GM23338 (cell line): ENCODE data around the gene PICALM. TPM values are rescaled to one million over a fixed set of nuclear protein-coding genes. Genes with fewer than 3 reads are reported as not detected.

ENCODE experiments used
- ATAC-seq: fragments of 200-7000 bp; cut with Tn5 transposase; 3 replicates; pipeline ENCODE4 v1.9.1; 2020
- DNase-seq: peaks from one replicate; pipeline ENCODE4 v3.0.0-alpha.2; 2015; ENCODE audit warnings: low spot score
- H2AFZ ChIP-seq: fragments of 200-600 bp; sonication (generic); 2 replicates; pipeline ENCODE4 v1.8.0; 2016; ENCODE audit warnings: antibody characterized with exemption, mild to moderate bottlenecking, moderate library complexity
- H3F3A ChIP-seq: fragments of 200-600 bp; sonication (generic); replicated peaks from 2 replicates; pipeline ENCODE4 v1.8.0; 2017; ENCODE audit warnings: antibody characterized with exemption, mixed run types, low read depth
- H3K27ac ChIP-seq: fragments of 200-600 bp; sonication (generic); 2 replicates; pipeline ENCODE4 v1.6.1; 2016; ENCODE audit warnings: low read depth
- H3K27me3 ChIP-seq: fragments of 200-600 bp; sonication (generic); 2 replicates; pipeline ENCODE4 v1.8.0; 2016; ENCODE audit warnings: mild to moderate bottlenecking, mixed run types, moderate library complexity; ENCODE audit not compliant: insufficient read depth
- H3K36me3 ChIP-seq: fragments of 200-600 bp; sonication (generic); 2 replicates; pipeline ENCODE4 v1.8.0; 2016; ENCODE audit warnings: mild to moderate bottlenecking; ENCODE audit not compliant: insufficient read depth
- H3K4me1 ChIP-seq: fragments of 200-600 bp; sonication (generic); 2 replicates; pipeline ENCODE4 v1.8.0; 2016; ENCODE audit warnings: mild to moderate bottlenecking, moderate library complexity; ENCODE audit not compliant: insufficient read depth
- H3K4me2 ChIP-seq: fragments of 200-600 bp; sonication (generic); 2 replicates; pipeline ENCODE4 v1.7.1; 2017; ENCODE audit warnings: mixed run types
- H3K4me3 ChIP-seq: fragments of 200-600 bp; sonication (generic); 2 replicates; pipeline ENCODE4 v1.6.1; 2016; ENCODE audit warnings: mixed run types
- H3K79me2 ChIP-seq: fragments of 200-600 bp; sonication (generic); replicated peaks from 2 replicates; pipeline ENCODE4 v1.8.0; 2017; ENCODE audit warnings: mild to moderate bottlenecking; ENCODE audit not compliant: insufficient read depth
- H3K9me2 ChIP-seq: fragments of 200-600 bp; sonication (generic); 2 replicates; pipeline ENCODE4 v1.8.0; 2017; ENCODE audit not compliant: insufficient read depth
- H4K20me1 ChIP-seq: fragments of 200-600 bp; sonication (generic); replicated peaks from 2 replicates; pipeline ENCODE4 v1.8.0; 2017; ENCODE audit warnings: mild to moderate bottlenecking; ENCODE audit not compliant: insufficient read depth
- H3K27ac Mint-ChIP-seq: 2 replicates; pipeline ENCODE4 v1.8.0; 2020; ENCODE audit warnings: inconsistent platforms, mild to moderate bottlenecking, moderate library complexity, mixed read lengths
- H3K27me3 Mint-ChIP-seq: 3 replicates; pipeline ENCODE4 v1.8.0; 2022; ENCODE audit warnings: low read depth, mild to moderate bottlenecking, moderate library complexity, mixed read lengths, inconsistent platforms; ENCODE audit not compliant: insufficient read depth, poor library complexity
- H3K36me3 Mint-ChIP-seq: 3 replicates; pipeline ENCODE4 v1.8.0; 2021; ENCODE audit warnings: low read depth, mild to moderate bottlenecking, inconsistent platforms, moderate library complexity, mixed read lengths
- H3K4me1 Mint-ChIP-seq: 3 replicates; pipeline ENCODE4 v1.8.0; 2020; ENCODE audit warnings: mild to moderate bottlenecking, inconsistent platforms, mixed read lengths
- H3K4me3 Mint-ChIP-seq: 3 replicates; pipeline ENCODE4 v1.8.0; 2021; ENCODE audit warnings: moderate library complexity, mild to moderate bottlenecking, inconsistent platforms, mixed read lengths
- H3K9me3 Mint-ChIP-seq: 3 replicates; pipeline ENCODE4 v1.8.0; 2020; ENCODE audit warnings: moderate library complexity, mild to moderate bottlenecking, inconsistent platforms, mixed read lengths
- CREB1 ChIP-seq: fragments of 250-450 bp; sonication (Bioruptor Pico); IDR thresholded peaks from 2 replicates; pipeline ENCODE4 v1.5.0; 2020; ENCODE audit warnings: low read depth, mild to moderate bottlenecking, moderate library complexity
- CTCF ChIP-seq, 2 experiments: fragments of 200-600 bp in 1 of 2; sonication (generic) in 1 of 2; conservative IDR thresholded peaks; 2 replicates each; pipeline versions ENCODE4 v1.5.1 to v1.6.1; 2016 to 2017; ENCODE audit warnings: antibody characterized with exemption in 2 of 2, low read depth in 2 of 2, mild to moderate bottlenecking in 2 of 2, moderate library complexity in 1 of 2
- ETS1 ChIP-seq: IDR thresholded peaks from 2 replicates; pipeline ENCODE4 v1.6.1; 2016; ENCODE audit warnings: antibody characterized with exemption
- EZH2 ChIP-seq: fragments of 200-600 bp; sonication (generic); IDR thresholded peaks from one replicate; pipeline ENCODE4 v1.8.0; 2017; ENCODE audit warnings: antibody characterized with exemption, mild to moderate bottlenecking, low read depth; ENCODE audit not compliant: unreplicated experiment
- EZH2phosphoT487 ChIP-seq: fragments of 200-600 bp; sonication (generic); IDR thresholded peaks from one replicate; pipeline ENCODE4 v1.8.1; 2018; ENCODE audit warnings: antibody characterized with exemption; ENCODE audit not compliant: unreplicated experiment
- JUNB ChIP-seq: IDR thresholded peaks from one replicate; pipeline ENCODE4 v1.6.1; 2016; ENCODE audit warnings: antibody characterized with exemption; ENCODE audit not compliant: unreplicated experiment
- NANOG ChIP-seq: IDR thresholded peaks from 2 replicates; pipeline ENCODE4 v1.6.1; 2016; ENCODE audit warnings: antibody characterized with exemption, borderline replicate concordance
- POLR2AphosphoS5 ChIP-seq: IDR thresholded peaks from 2 replicates; pipeline ENCODE4 v1.6.1; 2016; ENCODE audit warnings: antibody characterized with exemption, low read depth
- STAT1 ChIP-seq: IDR thresholded peaks from one replicate; pipeline ENCODE4 v1.6.1; 2016; ENCODE audit warnings: antibody characterized with exemption; ENCODE audit not compliant: unreplicated experiment
- ZNF114 ChIP-seq: fragments of 250-450 bp; sonication (Bioruptor Pico); IDR thresholded peaks from 2 replicates; pipeline ENCODE4 v1.5.0; 2020; ENCODE audit warnings: mild to moderate bottlenecking, moderate library complexity
- ZNF331 ChIP-seq: fragments of 250-450 bp; sonication (Bioruptor Pico); IDR thresholded peaks from 2 replicates; pipeline ENCODE4 v1.5.0; 2020; ENCODE audit warnings: low read depth, mild to moderate bottlenecking, moderate library complexity
- polyA plus RNA-seq: library from polyadenylated mRNA; unstranded; fragments of >200 nt; fragmentation: Nextera tagmentation; extraction: Ambion mirVana; gene quantifications from 2 replicates; pipeline ENCODE4 v1.2.1, GENCODE V29; 2016
- total RNA-seq: library from RNA; depleted of rRNA; stranded (reverse); fragments of >200 nt; shearing (Covaris generic); gene quantifications from 2 replicates; pipeline ENCODE4 v1.2.3, GENCODE V29; 2014
- TF ChIP-seq, protein P1 (sequence below): IDR thresholded peaks from one replicate; pipeline ENCODE4 v1.6.1; 2018; ENCODE audit warnings: antibody characterized with exemption; ENCODE audit not compliant: unreplicated experiment
- TF ChIP-seq, protein P2 (sequence below): fragments of 250-450 bp; sonication (Bioruptor Pico); IDR thresholded peaks from 2 replicates; pipeline ENCODE4 v1.5.0; 2020; ENCODE audit warnings: mild to moderate bottlenecking, moderate library complexity

Gene PICALM
- total and polyA plus RNA-seq, 2 experiments from 2014 or later: 27.9 to 134 TPM

DNA sequence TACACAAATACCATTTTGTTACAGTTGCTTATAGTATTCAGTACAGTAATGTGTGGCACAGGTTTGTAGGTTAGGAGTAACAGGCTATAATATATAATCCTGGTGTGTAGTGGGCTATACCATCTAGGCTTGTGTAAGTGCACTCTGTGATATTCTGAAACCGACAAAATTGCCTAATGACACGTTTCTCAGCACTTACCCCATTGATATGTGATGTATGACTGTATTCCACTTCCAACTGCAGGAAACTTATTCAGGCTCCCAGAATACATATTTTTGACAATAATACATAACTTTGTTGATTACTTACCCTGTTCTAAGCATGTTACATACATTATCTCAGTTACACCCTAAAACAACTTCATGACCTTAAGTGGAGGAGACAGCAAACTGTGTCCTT, 5.1 kb upstream of the PICALM start:
- H3K4me1 ChIP-seq: peaks cover 10% of the 10 kb centered on the region; the same call in 1 of the 2 replicates
- no peak overlapping the region for H3K27ac Mint-ChIP-seq

More for the DNA sequence above, 5.1 kb upstream of the PICALM start:
- no peak overlapping the region for H3K4me3 Mint-ChIP-seq
- Histone ChIP-seq H3K36me3 (no peaks in the 10 kb centered on the region), H3K27ac (no peak overlapping the region), H4K20me1 (no peaks in the 10 kb centered on the region), H3K9me2 (no peaks in the 10 kb centered on the region), H3K79me2 (no peaks in the 10 kb centered on the region), H2AFZ (peak overlapping the region; percentile 6; the same call in 1 of the 2 replicates), H3K27me3 (no peaks in the 10 kb centered on the region), H3K4me2 (no peak overlapping the region), H3K4me3 (no peak overlapping the region), H3F3A (no peaks in the 10 kb centered on the region)
- DNase-seq: no peak
- peaks cover 13% of the 10 kb centered on the region for H3K4me1 Mint-ChIP-seq
- no peaks in the 10 kb centered on the region for H3K36me3 Mint-ChIP-seq
- no peak for ATAC-seq
- TF ChIP-seq ETS1 (no peak), CREB1 (no peak), NANOG (no peak), EZH2phosphoT487 (no peak), STAT1 (no peak), ZNF114 (CRISPR knock-in tag) (no peak), POLR2AphosphoS5 (no peak), EZH2 (no peak), CTCF (conservative IDR thresholded peaks at IDR 0.05; ENCODE audit: low read depth in 2 of 2) (no peak), JUNB (no peak), ZNF331 (CRISPR knock-in tag) (no peak)
- TF ChIP-seq, protein P1, sequence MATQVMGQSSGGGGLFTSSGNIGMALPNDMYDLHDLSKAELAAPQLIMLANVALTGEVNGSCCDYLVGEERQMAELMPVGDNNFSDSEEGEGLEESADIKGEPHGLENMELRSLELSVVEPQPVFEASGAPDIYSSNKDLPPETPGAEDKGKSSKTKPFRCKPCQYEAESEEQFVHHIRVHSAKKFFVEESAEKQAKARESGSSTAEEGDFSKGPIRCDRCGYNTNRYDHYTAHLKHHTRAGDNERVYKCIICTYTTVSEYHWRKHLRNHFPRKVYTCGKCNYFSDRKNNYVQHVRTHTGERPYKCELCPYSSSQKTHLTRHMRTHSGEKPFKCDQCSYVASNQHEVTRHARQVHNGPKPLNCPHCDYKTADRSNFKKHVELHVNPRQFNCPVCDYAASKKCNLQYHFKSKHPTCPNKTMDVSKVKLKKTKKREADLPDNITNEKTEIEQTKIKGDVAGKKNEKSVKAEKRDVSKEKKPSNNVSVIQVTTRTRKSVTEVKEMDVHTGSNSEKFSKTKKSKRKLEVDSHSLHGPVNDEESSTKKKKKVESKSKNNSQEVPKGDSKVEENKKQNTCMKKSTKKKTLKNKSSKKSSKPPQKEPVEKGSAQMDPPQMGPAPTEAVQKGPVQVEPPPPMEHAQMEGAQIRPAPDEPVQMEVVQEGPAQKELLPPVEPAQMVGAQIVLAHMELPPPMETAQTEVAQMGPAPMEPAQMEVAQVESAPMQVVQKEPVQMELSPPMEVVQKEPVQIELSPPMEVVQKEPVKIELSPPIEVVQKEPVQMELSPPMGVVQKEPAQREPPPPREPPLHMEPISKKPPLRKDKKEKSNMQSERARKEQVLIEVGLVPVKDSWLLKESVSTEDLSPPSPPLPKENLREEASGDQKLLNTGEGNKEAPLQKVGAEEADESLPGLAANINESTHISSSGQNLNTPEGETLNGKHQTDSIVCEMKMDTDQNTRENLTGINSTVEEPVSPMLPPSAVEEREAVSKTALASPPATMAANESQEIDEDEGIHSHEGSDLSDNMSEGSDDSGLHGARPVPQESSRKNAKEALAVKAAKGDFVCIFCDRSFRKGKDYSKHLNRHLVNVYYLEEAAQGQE: no peak
- TF ChIP-seq, protein P2, sequence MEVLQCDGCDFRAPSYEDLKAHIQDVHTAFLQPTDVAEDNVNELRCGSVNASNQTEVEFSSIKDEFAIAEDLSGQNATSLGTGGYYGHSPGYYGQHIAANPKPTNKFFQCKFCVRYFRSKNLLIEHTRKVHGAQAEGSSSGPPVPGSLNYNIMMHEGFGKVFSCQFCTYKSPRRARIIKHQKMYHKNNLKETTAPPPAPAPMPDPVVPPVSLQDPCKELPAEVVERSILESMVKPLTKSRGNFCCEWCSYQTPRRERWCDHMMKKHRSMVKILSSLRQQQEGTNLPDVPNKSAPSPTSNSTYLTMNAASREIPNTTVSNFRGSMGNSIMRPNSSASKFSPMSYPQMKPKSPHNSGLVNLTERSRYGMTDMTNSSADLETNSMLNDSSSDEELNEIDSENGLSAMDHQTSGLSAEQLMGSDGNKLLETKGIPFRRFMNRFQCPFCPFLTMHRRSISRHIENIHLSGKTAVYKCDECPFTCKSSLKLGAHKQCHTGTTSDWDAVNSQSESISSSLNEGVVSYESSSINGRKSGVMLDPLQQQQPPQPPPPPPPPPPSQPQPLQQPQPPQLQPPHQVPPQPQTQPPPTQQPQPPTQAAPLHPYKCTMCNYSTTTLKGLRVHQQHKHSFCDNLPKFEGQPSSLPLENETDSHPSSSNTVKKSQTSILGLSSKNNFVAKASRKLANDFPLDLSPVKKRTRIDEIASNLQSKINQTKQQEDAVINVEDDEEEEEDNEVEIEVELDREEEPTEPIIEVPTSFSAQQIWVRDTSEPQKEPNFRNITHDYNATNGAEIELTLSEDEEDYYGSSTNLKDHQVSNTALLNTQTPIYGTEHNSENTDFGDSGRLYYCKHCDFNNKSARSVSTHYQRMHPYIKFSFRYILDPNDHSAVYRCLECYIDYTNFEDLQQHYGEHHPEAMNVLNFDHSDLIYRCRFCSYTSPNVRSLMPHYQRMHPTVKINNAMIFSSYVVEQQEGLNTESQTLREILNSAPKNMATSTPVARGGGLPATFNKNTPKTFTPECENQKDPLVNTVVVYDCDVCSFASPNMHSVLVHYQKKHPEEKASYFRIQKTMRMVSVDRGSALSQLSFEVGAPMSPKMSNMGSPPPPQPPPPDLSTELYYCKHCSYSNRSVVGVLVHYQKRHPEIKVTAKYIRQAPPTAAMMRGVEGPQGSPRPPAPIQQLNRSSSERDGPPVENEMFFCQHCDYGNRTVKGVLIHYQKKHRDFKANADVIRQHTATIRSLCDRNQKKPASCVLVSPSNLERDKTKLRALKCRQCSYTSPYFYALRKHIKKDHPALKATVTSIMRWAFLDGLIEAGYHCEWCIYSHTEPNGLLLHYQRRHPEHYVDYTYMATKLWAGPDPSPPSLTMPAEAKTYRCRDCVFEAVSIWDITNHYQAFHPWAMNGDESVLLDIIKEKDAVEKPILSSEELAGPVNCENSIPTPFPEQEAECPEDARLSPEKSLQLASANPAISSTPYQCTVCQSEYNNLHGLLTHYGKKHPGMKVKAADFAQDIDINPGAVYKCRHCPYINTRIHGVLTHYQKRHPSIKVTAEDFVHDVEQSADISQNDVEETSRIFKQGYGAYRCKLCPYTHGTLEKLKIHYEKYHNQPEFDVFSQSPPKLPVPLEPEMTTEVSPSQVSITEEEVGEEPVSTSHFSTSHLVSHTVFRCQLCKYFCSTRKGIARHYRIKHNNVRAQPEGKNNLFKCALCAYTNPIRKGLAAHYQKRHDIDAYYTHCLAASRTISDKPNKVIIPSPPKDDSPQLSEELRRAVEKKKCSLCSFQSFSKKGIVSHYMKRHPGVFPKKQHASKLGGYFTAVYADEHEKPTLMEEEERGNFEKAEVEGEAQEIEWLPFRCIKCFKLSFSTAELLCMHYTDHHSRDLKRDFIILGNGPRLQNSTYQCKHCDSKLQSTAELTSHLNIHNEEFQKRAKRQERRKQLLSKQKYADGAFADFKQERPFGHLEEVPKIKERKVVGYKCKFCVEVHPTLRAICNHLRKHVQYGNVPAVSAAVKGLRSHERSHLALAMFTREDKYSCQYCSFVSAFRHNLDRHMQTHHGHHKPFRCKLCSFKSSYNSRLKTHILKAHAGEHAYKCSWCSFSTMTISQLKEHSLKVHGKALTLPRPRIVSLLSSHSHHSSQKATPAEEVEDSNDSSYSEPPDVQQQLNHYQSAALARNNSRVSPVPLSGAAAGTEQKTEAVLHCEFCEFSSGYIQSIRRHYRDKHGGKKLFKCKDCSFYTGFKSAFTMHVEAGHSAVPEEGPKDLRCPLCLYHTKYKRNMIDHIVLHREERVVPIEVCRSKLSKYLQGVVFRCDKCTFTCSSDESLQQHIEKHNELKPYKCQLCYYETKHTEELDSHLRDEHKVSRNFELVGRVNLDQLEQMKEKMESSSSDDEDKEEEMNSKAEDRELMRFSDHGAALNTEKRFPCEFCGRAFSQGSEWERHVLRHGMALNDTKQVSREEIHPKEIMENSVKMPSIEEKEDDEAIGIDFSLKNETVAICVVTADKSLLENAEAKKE (CRISPR knock-in tag): no peak
- H3K9me3 Mint-ChIP-seq: no peaks in the 10 kb centered on the region
- no peaks in the 10 kb centered on the region for H3K27me3 Mint-ChIP-seq
